Lower lobe of right lung (tissue), 2 donors: ENCODE data around the gene ARID4B. TPM values are rescaled to one million over a fixed set of nuclear protein-coding genes. Genes with fewer than 3 reads are reported as not detected.

Source experiments
- ATAC-seq, 2 donors: fragments of 200-7000 bp; cut with Tn5 transposase; one replicate each; pipeline ENCODE4 v1.9.1; 2020 to 2022; ENCODE audit warnings: mild to moderate bottlenecking in 2 of 2, moderate library complexity in 2 of 2
- DNase-seq: peaks from one replicate; pipeline ENCODE4 v3.0.0-alpha.2; 2020
- H3K27ac ChIP-seq: fragments of 200-600 bp; one replicate; pipeline ENCODE4 v1.8.0; 2022
- H3K27me3 ChIP-seq: fragments of 200-600 bp; one replicate; pipeline ENCODE4 v1.8.0; 2022; ENCODE audit warnings: low read depth
- H3K36me3 ChIP-seq: fragments of 200-600 bp; one replicate; pipeline ENCODE4 v1.8.0; 2022; ENCODE audit warnings: mild to moderate bottlenecking
- H3K4me1 ChIP-seq: fragments of 200-600 bp; one replicate; pipeline ENCODE4 v1.8.0; 2022
- H3K4me3 ChIP-seq: fragments of 200-600 bp; one replicate; pipeline ENCODE4 v1.8.0; 2022; ENCODE audit warnings: mild to moderate bottlenecking
- H3K9me3 ChIP-seq: fragments of 200-600 bp; one replicate; pipeline ENCODE4 v1.8.0; 2022
- CTCF ChIP-seq: fragments of 200-600 bp; IDR thresholded peaks from one replicate; pipeline ENCODE4 v1.8.0; 2022; ENCODE audit warnings: antibody characterized with exemption, mild to moderate bottlenecking
- intact Hi-C: fragments of 100-400 bp; cut with DNase I; formaldehyde crosslinking; loops from one replicate; pipeline ENCODE4 v1.11.0; 2022
- total RNA-seq: library from RNA; stranded (reverse); fragmentation: NEBNext Ultra II Directional; extraction: Animal tissue kit (Norgen Biotek cat#: 25700); gene quantifications from one replicate; pipeline ENCODE4 v1.2.1, GENCODE V29; 2021
- donor health status: DM: no; HTN: yes; CAD: no; lungs with severe emphysema.

Gene ARID4B
- total RNA-seq, 1 donor from 2014 or later, result 39.1 TPM

- intact Hi-C loops, result no loop called here
- Histone ChIP-seq H3K36me3 (peaks cover 93% of the 10 kb centered on the region), H3K4me3 (no peak overlapping the region)
These were observed 189.2 kb downstream of the ARID4B start for GRCh38 chr1:235138821-235139220.

GRCh38 chr1:235136111-235136510 is 191.9 kb downstream of the ARID4B start:
- Histone ChIP-seq H3K4me1 (no peaks in the 10 kb centered on the region), H3K27ac (no peak overlapping the region), H3K36me3 (peaks cover 84% of the 10 kb centered on the region), H3K27me3 (no peaks in the 10 kb centered on the region), H3K4me3 (no peak overlapping the region), H3K9me3 (no peaks in the 10 kb centered on the region)
- DNase-seq (no peak), ATAC-seq (no peak)
- TF ChIP-seq CTCF, result no peak
- intact Hi-C loops, result no loop called here

More at GRCh38 chr1:235138821-235139220, 189.2 kb downstream of the ARID4B start:
- DNase-seq, result no peak
- no peak for TF ChIP-seq CTCF
- Histone ChIP-seq H3K27ac (no peak overlapping the region), H3K27me3 (no peaks in the 10 kb centered on the region), H3K4me1 (no peaks in the 10 kb centered on the region), H3K9me3 (no peaks in the 10 kb centered on the region)
- ATAC-seq, result no peak

GRCh38 chr1:235134171-235134570 is 193.8 kb downstream of the ARID4B start:
- no peaks in the 10 kb centered on the region for H3K27me3 ChIP-seq
- intact Hi-C loops, result no loop called here
- H3K4me3 ChIP-seq, result no peak overlapping the region
- no peak for TF ChIP-seq CTCF
- H3K27ac ChIP-seq, result no peak overlapping the region
- DNase-seq, result no peak
- H3K9me3 ChIP-seq, result no peaks in the 10 kb centered on the region
- peaks cover 4% of the 10 kb centered on the region for H3K4me1 ChIP-seq
- peaks cover 71% of the 10 kb centered on the region for H3K36me3 ChIP-seq
- no peak for ATAC-seq

- H3K4me3 ChIP-seq, result no peak overlapping the region
- intact Hi-C loops, result no loop called here
- peaks cover 60% of the 10 kb centered on the region for H3K36me3 ChIP-seq
- ATAC-seq (no peak), DNase-seq (no peak)
- H3K27ac ChIP-seq, result no peak overlapping the region
- H3K27me3 ChIP-seq, result no peaks in the 10 kb centered on the region
- no peak for TF ChIP-seq CTCF
- H3K4me1 ChIP-seq, result peaks cover 5% of the 10 kb centered on the region
- no peaks in the 10 kb centered on the region for H3K9me3 ChIP-seq
These were observed 194.9 kb downstream of the ARID4B start for GRCh38 chr1:235133086-235133485.

GRCh38 chr1:235131961-235132360 is 196.0 kb downstream of the ARID4B start:
- Histone ChIP-seq H3K9me3 (no peaks in the 10 kb centered on the region), H3K27ac (no peak overlapping the region), H3K4me1 (peaks cover 13% of the 10 kb centered on the region), H3K36me3 (peaks cover 49% of the 10 kb centered on the region), H3K4me3 (no peak overlapping the region), H3K27me3 (no peaks in the 10 kb centered on the region)
- intact Hi-C loops, result no loop called here
- TF ChIP-seq CTCF, result no peak
- ATAC-seq (no peak), DNase-seq (no peak)
